HepG2 (cell line): Measurements from ENCODE around the gene COX7A1. TPM values are rescaled to one million over a fixed set of nuclear protein-coding genes. Genes with fewer than 3 reads are reported as not detected.

Experiments used
- ATF7 ChIP-seq, 2 experiments: fragments of 450-650 bp in 1 of 2; sonication (generic) in 1 of 2; formaldehyde crosslinking in 1 of 2; IDR thresholded peaks; 2 replicates each; pipeline versions ENCODE4 v1.4.0 to v1.6.1; 2016 to 2020; ENCODE audit warnings: antibody characterized with exemption in 1 of 2, mild to moderate bottlenecking in 1 of 2, missing genetic modification reagents in 1 of 2
- HDAC2 ChIP-seq: sonication (generic); formaldehyde crosslinking; IDR thresholded peaks from 2 replicates; pipeline ENCODE4 v1.4.0; 2020; ENCODE audit warnings: missing genetic modification reagents
- KDM5B ChIP-seq: sonication (generic); formaldehyde crosslinking; IDR thresholded peaks from 2 replicates; pipeline ENCODE4 v1.4.0; 2020; ENCODE audit warnings: missing genetic modification reagents, mild to moderate bottlenecking, borderline replicate concordance
- RFXAP ChIP-seq: sonication (generic); formaldehyde crosslinking; IDR thresholded peaks from 2 replicates; pipeline ENCODE4 v1.4.0; 2020; ENCODE audit warnings: missing genetic modification reagents, borderline replicate concordance
- SP4 ChIP-seq: sonication (generic); formaldehyde crosslinking; IDR thresholded peaks from 2 replicates; pipeline ENCODE4 v1.8.1; 2023; ENCODE audit warnings: mild to moderate bottlenecking, missing genetic modification reagents
- ZNF407 ChIP-seq: sonication (generic); formaldehyde crosslinking; IDR thresholded peaks from one replicate; pipeline ENCODE4 v1.5.1; 2020; ENCODE audit warnings: mild to moderate bottlenecking, missing genetic modification reagents; ENCODE audit errors: not compliant biosample characterization
- polyA plus RNA-seq, 8 experiments: library from polyadenylated mRNA; depleted of rRNA in 3 of 8; stranded (reverse) in 7 of 8; unstranded in 1 of 8; fragments of >200 nt; fragmentation: Illumina TruSeq in 4 of 8; extraction: Trizol in 4 of 8; gene quantifications; 2 replicates each; pipeline versions ENCODE4 v1.2.1 to v1.2.3, GENCODE V29; 2011 to 2016; ENCODE audit warnings: low read depth in 4 of 8, missing spikeins in 1 of 8, mixed read lengths in 1 of 8; ENCODE audit not compliant: insufficient read depth in 1 of 8
- total RNA-seq, 5 experiments: library from RNA; depleted of rRNA; stranded (reverse); fragments of >200 nt; fragmentation: Illumina TruSeq; extraction: Trizol; gene quantifications; 2 replicates each; pipeline ENCODE4 v1.2.3, GENCODE V29; 2016; ENCODE audit warnings: low read depth in 1 of 5
- TF ChIP-seq, protein P1 (sequence below): sonication (generic); formaldehyde crosslinking; IDR thresholded peaks from 2 replicates; pipeline ENCODE4 v1.4.0; 2020; ENCODE audit warnings: missing genetic modification reagents
- TF ChIP-seq, protein P2 (sequence below): sonication (generic); formaldehyde crosslinking; IDR thresholded peaks from 2 replicates; pipeline ENCODE4 v1.4.0; 2020; ENCODE audit warnings: mild to moderate bottlenecking, missing genetic modification reagents

The COX7A1 gene
- total and polyA plus RNA-seq, 2 of the 13 experiments (the other 11 are each of a cell fraction or from before 2014, with no cell fraction given), result not detected

DNA sequence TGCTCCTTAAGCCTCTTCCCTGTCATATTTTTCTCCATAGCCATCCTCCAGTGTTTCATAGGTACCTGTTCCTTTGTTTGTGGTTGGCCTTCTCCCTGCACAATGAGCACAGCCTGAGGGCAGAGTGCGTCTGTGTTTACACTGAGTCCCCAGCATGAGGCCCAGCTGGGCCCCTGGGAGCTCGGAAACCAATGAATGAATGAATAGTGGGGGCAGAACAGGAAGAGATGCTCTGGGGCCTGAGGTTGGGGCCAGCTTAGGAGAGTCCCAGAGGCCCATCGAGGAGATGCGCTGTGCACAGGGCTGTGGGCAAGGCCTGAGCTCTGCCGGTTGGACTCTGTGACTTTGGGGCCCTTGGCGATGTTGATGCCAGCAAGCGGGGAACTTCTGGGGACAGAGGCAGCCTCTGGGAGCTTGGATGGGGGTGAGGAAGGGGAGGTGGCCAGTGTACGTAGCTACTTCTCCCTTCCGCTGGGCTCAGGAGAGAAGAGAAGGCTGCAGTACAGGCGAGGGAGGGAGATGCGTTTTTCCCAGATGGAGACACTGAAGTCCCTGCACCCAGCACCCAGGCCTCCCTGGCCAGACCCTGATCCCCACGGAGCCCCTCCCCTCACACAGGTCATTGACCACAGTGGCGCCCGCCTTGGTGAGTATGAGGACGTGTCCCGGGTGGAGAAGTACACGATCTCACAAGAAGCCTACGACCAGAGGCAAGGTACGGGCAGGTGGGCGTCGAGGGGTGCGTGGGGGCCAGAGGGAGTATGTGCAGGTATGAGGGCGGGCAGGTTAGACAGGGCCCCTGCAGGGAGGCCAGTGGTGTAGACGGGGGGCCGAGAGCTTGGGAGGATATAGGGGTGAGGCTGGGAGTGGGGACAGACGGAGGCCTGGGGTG is 31.9 kb downstream of the COX7A1 start (continued):
- TF ChIP-seq, protein P1, sequence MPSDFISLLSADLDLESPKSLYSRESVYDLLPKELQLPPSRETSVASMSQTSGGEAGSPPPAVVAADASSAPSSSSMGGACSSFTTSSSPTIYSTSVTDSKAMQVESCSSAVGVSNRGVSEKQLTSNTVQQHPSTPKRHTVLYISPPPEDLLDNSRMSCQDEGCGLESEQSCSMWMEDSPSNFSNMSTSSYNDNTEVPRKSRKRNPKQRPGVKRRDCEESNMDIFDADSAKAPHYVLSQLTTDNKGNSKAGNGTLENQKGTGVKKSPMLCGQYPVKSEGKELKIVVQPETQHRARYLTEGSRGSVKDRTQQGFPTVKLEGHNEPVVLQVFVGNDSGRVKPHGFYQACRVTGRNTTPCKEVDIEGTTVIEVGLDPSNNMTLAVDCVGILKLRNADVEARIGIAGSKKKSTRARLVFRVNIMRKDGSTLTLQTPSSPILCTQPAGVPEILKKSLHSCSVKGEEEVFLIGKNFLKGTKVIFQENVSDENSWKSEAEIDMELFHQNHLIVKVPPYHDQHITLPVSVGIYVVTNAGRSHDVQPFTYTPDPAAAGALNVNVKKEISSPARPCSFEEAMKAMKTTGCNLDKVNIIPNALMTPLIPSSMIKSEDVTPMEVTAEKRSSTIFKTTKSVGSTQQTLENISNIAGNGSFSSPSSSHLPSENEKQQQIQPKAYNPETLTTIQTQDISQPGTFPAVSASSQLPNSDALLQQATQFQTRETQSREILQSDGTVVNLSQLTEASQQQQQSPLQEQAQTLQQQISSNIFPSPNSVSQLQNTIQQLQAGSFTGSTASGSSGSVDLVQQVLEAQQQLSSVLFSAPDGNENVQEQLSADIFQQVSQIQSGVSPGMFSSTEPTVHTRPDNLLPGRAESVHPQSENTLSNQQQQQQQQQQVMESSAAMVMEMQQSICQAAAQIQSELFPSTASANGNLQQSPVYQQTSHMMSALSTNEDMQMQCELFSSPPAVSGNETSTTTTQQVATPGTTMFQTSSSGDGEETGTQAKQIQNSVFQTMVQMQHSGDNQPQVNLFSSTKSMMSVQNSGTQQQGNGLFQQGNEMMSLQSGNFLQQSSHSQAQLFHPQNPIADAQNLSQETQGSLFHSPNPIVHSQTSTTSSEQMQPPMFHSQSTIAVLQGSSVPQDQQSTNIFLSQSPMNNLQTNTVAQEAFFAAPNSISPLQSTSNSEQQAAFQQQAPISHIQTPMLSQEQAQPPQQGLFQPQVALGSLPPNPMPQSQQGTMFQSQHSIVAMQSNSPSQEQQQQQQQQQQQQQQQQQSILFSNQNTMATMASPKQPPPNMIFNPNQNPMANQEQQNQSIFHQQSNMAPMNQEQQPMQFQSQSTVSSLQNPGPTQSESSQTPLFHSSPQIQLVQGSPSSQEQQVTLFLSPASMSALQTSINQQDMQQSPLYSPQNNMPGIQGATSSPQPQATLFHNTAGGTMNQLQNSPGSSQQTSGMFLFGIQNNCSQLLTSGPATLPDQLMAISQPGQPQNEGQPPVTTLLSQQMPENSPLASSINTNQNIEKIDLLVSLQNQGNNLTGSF (CRISPR knock-in tag), result no peak
- TF ChIP-seq ATF7 (IDR thresholded peaks at IDR 0.05) (no peak), ATF7 (CRISPR knock-in tag; IDR thresholded peaks at IDR 0.05) (0 out of 2 replicates have a peak, but pooled peaks have one; percentile 38), KDM5B (CRISPR knock-in tag) (peak; percentile 29; the same call in 1 of the 2 replicates), SP4 (peak; percentile 62; the same call in 1 of the 2 replicates), HDAC2 (peak; percentile 89), ZNF407 (no peak), RFXAP (CRISPR knock-in tag) (peak; percentile 71; the same call in 1 of the 2 replicates)
- TF ChIP-seq, protein P2, sequence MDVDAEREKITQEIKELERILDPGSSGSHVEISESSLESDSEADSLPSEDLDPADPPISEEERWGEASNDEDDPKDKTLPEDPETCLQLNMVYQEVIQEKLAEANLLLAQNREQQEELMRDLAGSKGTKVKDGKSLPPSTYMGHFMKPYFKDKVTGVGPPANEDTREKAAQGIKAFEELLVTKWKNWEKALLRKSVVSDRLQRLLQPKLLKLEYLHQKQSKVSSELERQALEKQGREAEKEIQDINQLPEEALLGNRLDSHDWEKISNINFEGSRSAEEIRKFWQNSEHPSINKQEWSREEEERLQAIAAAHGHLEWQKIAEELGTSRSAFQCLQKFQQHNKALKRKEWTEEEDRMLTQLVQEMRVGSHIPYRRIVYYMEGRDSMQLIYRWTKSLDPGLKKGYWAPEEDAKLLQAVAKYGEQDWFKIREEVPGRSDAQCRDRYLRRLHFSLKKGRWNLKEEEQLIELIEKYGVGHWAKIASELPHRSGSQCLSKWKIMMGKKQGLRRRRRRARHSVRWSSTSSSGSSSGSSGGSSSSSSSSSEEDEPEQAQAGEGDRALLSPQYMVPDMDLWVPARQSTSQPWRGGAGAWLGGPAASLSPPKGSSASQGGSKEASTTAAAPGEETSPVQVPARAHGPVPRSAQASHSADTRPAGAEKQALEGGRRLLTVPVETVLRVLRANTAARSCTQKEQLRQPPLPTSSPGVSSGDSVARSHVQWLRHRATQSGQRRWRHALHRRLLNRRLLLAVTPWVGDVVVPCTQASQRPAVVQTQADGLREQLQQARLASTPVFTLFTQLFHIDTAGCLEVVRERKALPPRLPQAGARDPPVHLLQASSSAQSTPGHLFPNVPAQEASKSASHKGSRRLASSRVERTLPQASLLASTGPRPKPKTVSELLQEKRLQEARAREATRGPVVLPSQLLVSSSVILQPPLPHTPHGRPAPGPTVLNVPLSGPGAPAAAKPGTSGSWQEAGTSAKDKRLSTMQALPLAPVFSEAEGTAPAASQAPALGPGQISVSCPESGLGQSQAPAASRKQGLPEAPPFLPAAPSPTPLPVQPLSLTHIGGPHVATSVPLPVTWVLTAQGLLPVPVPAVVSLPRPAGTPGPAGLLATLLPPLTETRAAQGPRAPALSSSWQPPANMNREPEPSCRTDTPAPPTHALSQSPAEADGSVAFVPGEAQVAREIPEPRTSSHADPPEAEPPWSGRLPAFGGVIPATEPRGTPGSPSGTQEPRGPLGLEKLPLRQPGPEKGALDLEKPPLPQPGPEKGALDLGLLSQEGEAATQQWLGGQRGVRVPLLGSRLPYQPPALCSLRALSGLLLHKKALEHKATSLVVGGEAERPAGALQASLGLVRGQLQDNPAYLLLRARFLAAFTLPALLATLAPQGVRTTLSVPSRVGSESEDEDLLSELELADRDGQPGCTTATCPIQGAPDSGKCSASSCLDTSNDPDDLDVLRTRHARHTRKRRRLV, result peak; percentile 82
